Fibroblast of gingiva (primary cell): ENCODE data around the gene CD79A.
"Not testable (repeated sequence)": the region's sequence is repeated elsewhere in the genome, so short reads cannot be mapped to it uniquely, and the experiment has no call there.

ENCODE experiments used
- DNase-seq: peaks from one replicate; pipeline ENCODE4 v3.0.0-alpha.2; 2011; ENCODE audit warnings: low read depth

Gene CD79A

DNA sequence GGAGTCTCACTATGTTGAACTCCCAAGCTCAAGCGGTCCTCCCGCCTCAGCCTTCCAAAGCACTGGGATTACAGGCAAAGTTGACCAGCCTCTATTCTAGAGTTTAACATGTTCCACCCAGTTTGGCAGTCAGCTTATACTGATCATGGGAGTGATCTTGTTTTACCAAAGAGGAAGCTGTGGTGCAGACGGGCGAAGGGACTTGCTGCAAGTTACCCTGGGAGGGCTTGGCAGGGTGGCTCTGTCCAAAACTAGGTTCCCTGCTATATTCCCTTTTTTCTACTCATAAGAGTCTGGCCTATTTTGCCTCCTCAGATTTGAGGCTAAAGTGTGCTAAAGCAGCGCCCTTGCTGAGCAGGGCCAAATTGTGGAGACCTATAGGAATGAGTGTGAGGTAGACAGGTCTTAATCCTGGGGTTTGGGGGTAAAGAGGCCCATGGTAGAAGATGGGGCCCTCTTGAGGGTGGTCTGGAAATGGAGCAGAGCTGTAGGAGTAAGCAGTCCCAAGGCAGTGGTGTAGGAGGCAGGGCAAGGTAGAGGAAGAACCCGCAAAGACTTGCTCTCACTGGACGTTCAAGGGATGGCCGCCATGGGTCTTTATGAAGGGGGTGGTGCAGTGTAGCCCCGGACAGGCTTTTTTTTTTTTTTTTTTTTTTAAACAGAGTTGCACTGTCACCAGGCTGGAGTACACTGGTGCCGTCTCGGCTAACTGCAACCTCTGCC is 13.7 kb upstream of the CD79A start:
- DNase-seq = no peak

DNA sequence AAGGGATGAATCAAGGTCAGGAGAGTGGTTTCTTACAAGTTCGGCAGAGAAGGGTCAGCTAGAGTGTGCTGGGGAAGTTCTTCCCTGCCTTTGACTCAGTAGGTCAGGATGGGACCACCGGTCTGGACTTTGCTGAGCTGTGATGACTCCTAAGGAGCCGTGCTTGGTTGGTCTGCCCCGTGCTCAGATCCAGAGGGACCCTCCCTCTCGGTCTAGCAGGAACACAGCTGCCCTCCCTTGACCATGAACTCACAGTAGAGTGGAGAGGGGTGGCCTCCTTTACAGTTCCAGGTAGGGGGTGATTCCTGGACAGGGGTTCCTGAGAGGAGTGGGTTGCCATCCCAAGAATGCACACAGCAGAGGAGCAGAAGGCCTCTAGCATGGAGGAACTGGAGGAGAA is 12.7 kb upstream of the CD79A start:
- no peak for DNase-seq

GRCh38 chr19:41866284-41866683 is 10.8 kb upstream of the CD79A start:
- no peak for DNase-seq

DNA sequence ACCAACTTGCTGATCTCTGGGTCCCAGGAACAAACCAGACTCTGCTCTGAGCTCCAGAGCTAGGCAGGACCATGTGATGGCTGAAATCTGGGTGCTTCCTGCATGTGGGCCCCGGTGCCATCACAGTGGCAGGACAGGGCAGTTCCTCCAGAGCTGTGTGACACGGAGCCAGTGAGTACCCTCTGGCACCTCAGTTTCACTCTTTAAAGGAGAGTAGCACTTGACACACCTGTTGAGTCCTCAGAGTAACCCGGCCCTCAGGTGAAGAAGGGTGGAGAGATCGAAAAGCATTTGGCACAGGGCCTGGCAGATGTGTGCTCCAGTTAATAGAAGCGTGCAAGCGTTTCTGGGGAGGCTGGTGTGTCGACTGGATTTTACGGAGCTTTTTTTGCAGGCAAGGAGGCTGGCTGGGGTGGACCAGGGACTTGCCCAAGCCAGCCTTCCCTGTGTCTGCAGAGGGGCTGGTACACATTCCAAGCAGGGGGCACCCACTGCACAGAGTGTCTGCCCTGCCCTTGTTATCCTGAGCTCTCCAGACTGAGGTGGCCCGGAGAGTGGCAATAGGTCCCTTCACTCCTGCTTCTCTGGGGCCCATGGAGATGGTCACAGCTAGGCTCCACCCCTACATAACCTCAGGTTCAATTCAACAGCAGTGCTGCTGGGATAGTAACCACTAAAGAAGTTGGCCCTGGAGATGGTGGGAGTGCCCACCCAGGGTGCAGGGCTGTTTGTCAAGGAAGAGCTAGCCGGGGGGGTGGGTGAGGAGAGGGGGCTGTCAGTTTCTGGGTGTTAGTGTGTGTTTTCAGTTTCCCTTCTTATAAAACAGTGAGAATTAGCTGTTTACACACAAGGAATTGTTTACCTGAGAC is 8.7 kb upstream of the CD79A start:
- no peak for DNase-seq

- DNase-seq = no peak
Measured at GRCh38 chr19:41868989-41869300, 8.1 kb upstream of the CD79A start.

DNA sequence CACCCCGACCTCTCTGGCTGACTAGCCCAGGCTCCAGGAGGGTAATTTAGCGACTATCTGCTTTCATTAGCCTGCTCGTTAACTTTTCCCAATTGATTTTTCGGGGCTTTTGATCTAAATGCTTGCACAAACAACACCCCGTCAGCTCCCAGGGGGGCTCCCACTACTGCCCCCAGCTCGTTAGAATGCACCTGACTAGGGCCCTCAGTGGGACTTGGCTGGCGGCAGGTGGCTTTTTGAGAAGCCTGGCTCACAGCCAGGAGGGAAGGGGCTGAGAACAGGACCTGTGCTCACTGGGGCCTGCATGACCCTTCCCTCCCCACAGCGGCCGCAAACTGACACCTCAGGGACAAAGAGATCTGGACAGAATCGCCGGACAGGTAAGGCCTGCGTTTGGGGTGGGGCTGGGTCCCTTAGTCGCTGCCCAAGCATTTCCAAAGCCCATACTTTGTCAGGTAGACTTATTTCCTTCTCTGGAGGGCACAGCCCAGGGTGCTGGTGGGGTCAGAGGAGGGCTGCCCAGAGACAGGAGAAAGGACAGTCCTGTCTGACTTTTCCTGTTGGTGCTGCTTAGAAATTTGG is 7.6 kb upstream of the CD79A start:
- no peak for DNase-seq

- peak; percentile 33 for DNase-seq
Measured at GRCh38 chr19:41870401-41870873, 6.6 kb upstream of the CD79A start.

DNA sequence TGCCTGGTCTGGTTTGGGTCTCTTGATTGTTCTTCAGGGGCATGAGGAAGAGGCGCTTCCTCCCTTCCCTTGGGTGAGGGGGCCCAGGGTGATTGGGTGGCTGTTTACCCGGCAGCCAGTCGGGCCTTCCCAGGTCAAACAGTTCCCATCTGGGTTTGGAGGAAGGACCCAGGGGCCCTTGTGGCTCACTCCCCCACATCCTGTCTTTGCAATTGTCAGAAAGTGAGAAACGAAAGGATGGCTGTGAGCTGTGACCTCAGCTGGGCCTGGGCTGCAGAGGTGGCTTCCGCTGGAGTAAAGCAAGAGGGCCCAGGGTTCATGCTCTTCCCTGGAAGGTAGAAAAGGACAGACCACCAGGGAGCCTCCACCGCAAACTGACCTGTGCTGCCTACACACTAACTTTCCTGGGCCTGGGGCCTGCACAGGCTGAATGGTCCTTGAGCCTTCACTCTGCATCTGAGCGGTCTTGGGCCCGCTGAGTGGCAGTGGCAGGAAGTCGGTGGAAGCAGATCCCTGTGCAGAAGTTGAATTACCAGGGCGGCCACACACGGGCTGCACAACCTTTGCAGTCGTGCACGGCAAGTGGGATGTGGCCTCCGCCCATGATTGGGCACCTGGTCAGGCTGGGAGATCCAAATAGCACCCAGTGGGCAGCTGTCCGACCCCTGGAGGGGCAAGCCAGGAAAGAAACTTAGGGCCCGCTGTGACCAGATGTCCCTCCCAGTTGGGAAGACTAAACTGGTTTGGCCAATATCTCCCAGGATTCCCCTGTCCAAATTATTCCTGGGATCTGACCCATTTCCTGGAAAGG is 5.3 kb upstream of the CD79A start:
- no peak for DNase-seq

DNA sequence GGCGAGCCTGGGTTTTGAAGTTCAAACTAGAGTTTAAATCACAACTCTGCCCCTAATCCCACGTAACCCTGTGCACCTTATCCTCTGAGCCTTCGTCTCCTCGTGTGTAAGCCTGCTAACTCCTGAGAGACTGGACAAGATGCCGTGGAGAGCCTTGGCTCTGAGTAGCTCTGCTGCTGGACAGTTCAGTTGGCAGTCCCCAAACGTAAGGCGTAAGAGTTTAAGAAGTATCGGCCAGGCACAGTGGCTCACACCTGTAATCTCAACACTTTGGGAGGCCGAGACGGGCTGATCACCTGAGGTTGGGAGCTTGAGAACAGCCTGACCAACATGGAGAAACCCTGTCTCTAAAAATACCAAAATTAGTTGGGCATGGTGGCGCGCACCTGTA is 4.7 kb upstream of the CD79A start:
- no peak for DNase-seq

- peak; percentile 39 for DNase-seq
Measured at GRCh38 chr19:41872775-41873647, 4.1 kb upstream of the CD79A start.

DNA sequence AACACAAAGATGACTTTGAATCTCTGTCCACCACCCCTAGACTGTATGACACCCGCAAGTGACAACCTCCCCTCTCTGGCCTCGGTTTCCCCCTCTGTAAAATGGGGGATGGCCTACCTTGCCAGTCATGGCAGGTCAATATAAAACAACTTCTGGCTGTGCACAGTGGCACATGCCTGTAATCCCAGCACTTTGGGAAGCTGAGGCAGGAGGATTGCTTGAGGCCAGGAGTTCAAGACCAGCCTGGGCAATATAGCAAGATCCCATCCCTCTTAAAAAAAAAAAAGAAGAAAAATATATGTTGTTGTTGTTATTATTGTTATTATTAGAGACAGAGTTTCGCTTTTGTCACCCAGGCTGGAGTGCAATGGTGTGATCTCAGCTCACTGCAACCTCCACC is 1.1 kb upstream of the CD79A start:
- not testable (repeated sequence) for DNase-seq

GRCh38 chr19:41877916-41878905 is 1.1 kb downstream of the CD79A start:
- DNase-seq = no peak

DNA sequence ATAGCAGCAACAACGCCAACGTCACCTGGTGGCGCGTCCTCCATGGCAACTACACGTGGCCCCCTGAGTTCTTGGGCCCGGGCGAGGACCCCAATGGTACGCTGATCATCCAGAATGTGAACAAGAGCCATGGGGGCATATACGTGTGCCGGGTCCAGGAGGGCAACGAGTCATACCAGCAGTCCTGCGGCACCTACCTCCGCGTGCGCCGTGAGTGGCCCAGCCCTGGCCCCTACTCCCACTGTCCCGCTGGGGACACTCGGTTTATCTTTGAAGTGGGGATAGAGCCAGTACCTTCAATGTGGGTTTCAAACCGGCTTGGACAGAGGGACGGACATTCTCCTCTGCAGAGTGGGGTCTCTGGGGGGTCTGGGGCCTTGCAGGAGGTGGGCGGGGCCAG is 2.0 kb downstream of the CD79A start:
- DNase-seq = no peak

- no peak for DNase-seq
Measured at GRCh38 chr19:41879670-41880328, 2.7 kb downstream of the CD79A start.

GRCh38 chr19:41880329-41880708 is 3.2 kb downstream of the CD79A start:
- no peak for DNase-seq

- peak; percentile 37 for DNase-seq
Measured at GRCh38 chr19:41882568-41883462, 5.7 kb downstream of the CD79A start, which contains the start of gene ARHGEF1. ARHGEF1 (plus strand) TSS chr19:41883184; CDS start chr19:41888083, 4,899 bp downstream.

DNA sequence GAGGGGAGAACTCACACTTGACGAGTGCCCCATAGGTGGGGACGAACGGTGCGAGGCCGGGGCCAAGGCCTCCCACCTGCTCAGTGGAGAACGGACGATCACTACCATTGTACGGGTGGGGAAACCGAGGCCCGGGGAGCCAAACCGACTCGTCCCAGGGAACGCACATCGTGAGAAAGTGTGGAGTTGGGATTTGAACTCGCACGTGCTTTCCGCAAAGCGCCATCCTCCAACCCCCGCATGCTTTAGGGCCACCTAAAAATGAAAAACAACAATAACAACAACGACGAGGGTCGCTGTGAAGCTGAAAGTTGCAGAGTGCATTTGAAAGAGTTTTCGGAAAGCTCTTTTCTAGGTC is 6.4 kb downstream of the CD79A start:
- no peak for DNase-seq
